HCT116 (cell line): ENCODE results near the gene CERS6.

Experiments used
- CTCF ChIP-seq, 3 experiments: fragments of 200-600 bp in 1 of 3; sonication (generic) in 1 of 3; IDR thresholded peaks in 2 of 3; conservative IDR thresholded peaks in 1 of 3; 2 replicates each; pipeline ENCODE4 v1.5.1; 2012 to 2017; ENCODE audit warnings: low read depth in 2 of 3, low read length in 2 of 3, antibody characterized with exemption in 1 of 3, borderline replicate concordance in 1 of 3, control low read depth in 1 of 3, mild to moderate bottlenecking in 1 of 3, mixed read lengths in 1 of 3, mixed run types in 1 of 3, moderate library complexity in 1 of 3; ENCODE audit not compliant: insufficient read depth in 1 of 3
- EGR1 ChIP-seq: IDR thresholded peaks from 2 replicates; pipeline ENCODE4 v1.6.1; 2012; ENCODE audit warnings: low read depth
- ELF1 ChIP-seq: IDR thresholded peaks from 2 replicates; pipeline ENCODE4 v1.6.1; 2012; ENCODE audit warnings: low read depth, borderline replicate concordance
- EZH2 ChIP-seq: fragments of 200-600 bp; sonication (generic); IDR thresholded peaks from 2 replicates; pipeline ENCODE4 v1.6.1; 2017; ENCODE audit warnings: antibody characterized with exemption, mixed run types
- POLR2A ChIP-seq: IDR thresholded peaks from 2 replicates; pipeline ENCODE4 v1.7.0; 2011; ENCODE audit warnings: borderline replicate concordance; ENCODE audit not compliant: insufficient read depth, insufficient read length; ENCODE audit errors: extremely low read depth
- SRF ChIP-seq: IDR thresholded peaks from 2 replicates; pipeline ENCODE4 v1.6.1; 2012; ENCODE audit warnings: low read depth

DNA sequence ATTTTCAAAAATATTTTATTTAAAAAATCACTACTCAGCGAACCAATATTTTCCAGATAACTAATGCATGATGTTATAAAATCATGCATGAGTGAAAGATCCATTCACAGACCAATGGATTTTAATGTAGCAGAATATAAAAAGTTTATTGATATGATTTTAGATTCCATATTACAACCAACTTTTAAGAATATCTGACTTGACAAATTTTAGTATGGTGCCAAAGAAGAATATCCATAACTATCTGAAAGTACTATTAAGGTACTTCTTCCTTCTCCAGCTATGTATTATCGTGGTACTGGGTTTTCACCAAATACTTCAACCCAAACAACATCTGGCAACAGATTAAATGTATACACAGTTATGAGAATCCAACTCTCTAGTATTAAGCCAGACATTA lies 246.5 kb downstream of the CERS6 start:
- no peak for TF ChIP-seq POLR2A
- no peak for TF ChIP-seq CTCF (IDR thresholded peaks at IDR 0.05 in 2 of 3, conservative IDR thresholded peaks at IDR 0.05 in 1 of 3; ENCODE audit: borderline replicate concordance in 1 of 3, insufficient read depth in 1 of 3, low read depth in 2 of 3, low read length in 2 of 3)
- TF ChIP-seq EGR1: no peak
- TF ChIP-seq SRF: no peak
- no peak for TF ChIP-seq EZH2
- TF ChIP-seq ELF1: no peak
